CD4-positive, alpha-beta T cell (primary cell): Measurements from ENCODE around the gene FILIP1. TPM values are rescaled to one million over a fixed set of nuclear protein-coding genes. Genes with fewer than 3 reads are reported as not detected.

Experiments used
- ATAC-seq: fragments of 200-7000 bp; cut with Tn5 transposase; one replicate; pipeline ENCODE4 v1.10.0; 2022; ENCODE audit warnings: mild to moderate bottlenecking; ENCODE audit not compliant: poor library complexity
- CTCF ChIA-PET: fragments of 350-600 bp; sonication (Branson Sonifier 250); formaldehyde crosslinking; loops from one replicate; lab custom pipeline; 2021; ENCODE audit warnings: antibody characterized with exemption, inconsistent platforms; lab: Charles Lee
- POLR2A ChIA-PET: fragments of 350-600 bp; sonication (Branson Sonifier 250); formaldehyde crosslinking; loops from one replicate; lab custom pipeline; 2021; ENCODE audit warnings: antibody characterized with exemption, inconsistent platforms; lab: Charles Lee
- DNase-seq, 14 experiments: peaks; one replicate each; pipeline ENCODE4 v3.0.0-alpha.2; 2013 to 2020; ENCODE audit warnings: mixed read lengths in 2 of 14
- H3K27ac ChIP-seq, 2 donors: one replicate each; pipeline versions ENCODE4 v1.5.1 to v1.7.0; 2013; ENCODE audit warnings: low read length in 2 of 2, low read depth in 1 of 2, mild to moderate bottlenecking in 1 of 2
- H3K27me3 ChIP-seq, 2 experiments: 1 replicate in 1 of 2; 2 replicates in 1 of 2; pipeline versions ENCODE4 v1.6.1 to v1.7.0; 2013; ENCODE audit warnings: low read length in 2 of 2, control low read depth in 1 of 2, mild to moderate bottlenecking in 1 of 2, moderate library complexity in 1 of 2; ENCODE audit not compliant: insufficient read depth in 2 of 2, control insufficient read depth in 1 of 2
- H3K36me3 ChIP-seq: one replicate; pipeline ENCODE4 v1.6.1; 2013; ENCODE audit warnings: low read length, control low read depth; ENCODE audit not compliant: insufficient read depth
- H3K4me1 ChIP-seq: one replicate; pipeline ENCODE4 v1.6.1; 2013; ENCODE audit warnings: low read length, control low read depth; ENCODE audit not compliant: insufficient read depth
- H3K4me3 ChIP-seq: one replicate; pipeline ENCODE4 v1.5.1; 2013; ENCODE audit warnings: mild to moderate bottlenecking, low read length, moderate library complexity
- H3K9me3 ChIP-seq, 2 experiments: 1 replicate in 1 of 2; 2 replicates in 1 of 2; pipeline versions ENCODE4 v1.6.1 to v1.7.0; 2013; ENCODE audit warnings: low read length in 2 of 2, mild to moderate bottlenecking in 2 of 2, control low read depth in 1 of 2, moderate library complexity in 1 of 2; ENCODE audit not compliant: control insufficient read depth in 1 of 2, insufficient read depth in 1 of 2
- H3K27ac Mint-ChIP-seq: one replicate; pipeline ENCODE4 v1.8.0; 2020; ENCODE audit warnings: mixed read lengths
- H3K27me3 Mint-ChIP-seq: one replicate; pipeline ENCODE4 v1.8.0; 2021; ENCODE audit warnings: mixed read lengths
- H3K36me3 Mint-ChIP-seq: one replicate; pipeline ENCODE4 v1.8.0; 2021; ENCODE audit warnings: low read depth, mixed read lengths
- H3K4me1 Mint-ChIP-seq: one replicate; pipeline ENCODE4 v1.8.0; 2021; ENCODE audit warnings: low read depth, mixed read lengths
- H3K4me3 Mint-ChIP-seq: one replicate; pipeline ENCODE4 v1.8.0; 2020; ENCODE audit warnings: mild to moderate bottlenecking, mixed read lengths
- H3K9me3 Mint-ChIP-seq: one replicate; pipeline ENCODE4 v1.8.0; 2020; ENCODE audit warnings: mixed read lengths
- intact Hi-C, 2 experiments: fragments of 100-400 bp; cut with DNase I in 1 of 2; cut with micrococcal nuclease in 1 of 2; formaldehyde crosslinking; loops; one replicate each; pipeline versions ENCODE4 v1.15.1 to v1.9.0; 2023 to 2025; cut with DNase I, micrococcal nuclease
- total RNA-seq, 174 experiments: library from RNA in 2 of 174; stranded (reverse) in 2 of 174; gene quantifications; one replicate each; pipeline ENCODE4 v1.2.3 and lab custom pipeline; 2021 to 2026
- TF ChIP-seq, protein P1 (sequence below): fragments of 200-600 bp; IDR thresholded peaks from one replicate; pipeline ENCODE4 v1.8.0; 2022; ENCODE audit warnings: antibody characterized with exemption, mild to moderate bottlenecking

Gene FILIP1
- total RNA-seq, 2 experiments from 2014 or later = 0.06 TPM; not detected in 1

- H3K27me3 Mint-ChIP-seq = peaks cover 24% of the 10 kb centered on the region
- intact Hi-C loops = no loop called here
- H3K4me1 Mint-ChIP-seq = no peaks in the 10 kb centered on the region
- Histone ChIP-seq H3K4me3 (no peak overlapping the region), H3K4me1 (no peaks in the 10 kb centered on the region), H3K36me3 (no peaks in the 10 kb centered on the region), H3K27ac (no peak overlapping the region), H3K27me3 (no peaks in the 10 kb centered on the region), H3K9me3 (no peaks in the 10 kb centered on the region)
- POLR2A ChIA-PET = no interaction called here
- no peak overlapping the region for H3K4me3 Mint-ChIP-seq
- H3K9me3 Mint-ChIP-seq = no peaks in the 10 kb centered on the region
- no peak overlapping the region for H3K27ac Mint-ChIP-seq
- DNase-seq (no peak), ATAC-seq (no peak)
- CTCF ChIA-PET = interaction anchor here (1.9 kb wide), 1 partner anchor 13 kb away, joined by 5 read pairs; no protein-coding TSS in a partner anchor
- no peaks in the 10 kb centered on the region for H3K36me3 Mint-ChIP-seq
- TF ChIP-seq, protein P1, sequence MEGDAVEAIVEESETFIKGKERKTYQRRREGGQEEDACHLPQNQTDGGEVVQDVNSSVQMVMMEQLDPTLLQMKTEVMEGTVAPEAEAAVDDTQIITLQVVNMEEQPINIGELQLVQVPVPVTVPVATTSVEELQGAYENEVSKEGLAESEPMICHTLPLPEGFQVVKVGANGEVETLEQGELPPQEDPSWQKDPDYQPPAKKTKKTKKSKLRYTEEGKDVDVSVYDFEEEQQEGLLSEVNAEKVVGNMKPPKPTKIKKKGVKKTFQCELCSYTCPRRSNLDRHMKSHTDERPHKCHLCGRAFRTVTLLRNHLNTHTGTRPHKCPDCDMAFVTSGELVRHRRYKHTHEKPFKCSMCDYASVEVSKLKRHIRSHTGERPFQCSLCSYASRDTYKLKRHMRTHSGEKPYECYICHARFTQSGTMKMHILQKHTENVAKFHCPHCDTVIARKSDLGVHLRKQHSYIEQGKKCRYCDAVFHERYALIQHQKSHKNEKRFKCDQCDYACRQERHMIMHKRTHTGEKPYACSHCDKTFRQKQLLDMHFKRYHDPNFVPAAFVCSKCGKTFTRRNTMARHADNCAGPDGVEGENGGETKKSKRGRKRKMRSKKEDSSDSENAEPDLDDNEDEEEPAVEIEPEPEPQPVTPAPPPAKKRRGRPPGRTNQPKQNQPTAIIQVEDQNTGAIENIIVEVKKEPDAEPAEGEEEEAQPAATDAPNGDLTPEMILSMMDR = no peak
These were observed 55.0 kb downstream of the FILIP1 start for GRCh38 chr6:75438442-75439116.

- ChIA-PET POLR2A (no interaction called here), CTCF (interaction anchor here (1.9 kb wide), 1 partner anchor 13 kb away, joined by 5 read pairs; no protein-coding TSS in a partner anchor)
- Mint-ChIP-seq H3K4me3 (no peak overlapping the region), H3K36me3 (no peaks in the 10 kb centered on the region), H3K27me3 (peaks cover 24% of the 10 kb centered on the region), H3K4me1 (no peaks in the 10 kb centered on the region), H3K27ac (no peak overlapping the region), H3K9me3 (no peaks in the 10 kb centered on the region)
- H3K27me3 ChIP-seq = no peaks in the 10 kb centered on the region
- intact Hi-C loops = no loop called here
- TF ChIP-seq, protein P1 = no peak
- H3K27ac ChIP-seq = no peak overlapping the region
- DNase-seq (no peak), ATAC-seq (no peak)
- no peak overlapping the region for H3K4me3 ChIP-seq
- no peaks in the 10 kb centered on the region for H3K36me3 ChIP-seq
- no peaks in the 10 kb centered on the region for H3K9me3 ChIP-seq
- H3K4me1 ChIP-seq = no peaks in the 10 kb centered on the region
These were observed 55.6 kb downstream of the FILIP1 start for GRCh38 chr6:75438013-75438431.

DNA sequence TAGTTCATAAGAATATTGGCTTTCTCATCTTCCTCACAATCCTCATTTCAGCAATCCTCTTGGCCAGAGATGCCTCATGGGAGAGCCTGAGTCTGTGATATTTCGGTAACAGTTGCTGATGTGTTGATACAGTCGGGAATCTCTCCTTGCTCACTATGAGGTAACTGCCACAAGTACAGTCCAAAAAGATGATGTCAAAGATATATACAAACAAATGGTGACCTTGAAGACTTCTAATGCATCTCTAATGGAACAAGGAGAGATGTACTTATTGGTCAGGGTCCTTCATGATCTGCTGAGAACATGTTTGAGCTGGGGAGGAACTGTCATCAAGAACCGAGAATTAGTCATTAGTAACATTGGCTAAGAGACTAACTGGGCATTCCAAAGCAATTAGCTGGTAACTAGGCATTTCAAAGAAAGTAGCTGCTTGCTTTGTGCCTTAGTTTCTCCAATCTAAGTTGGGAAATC is 56.1 kb downstream of the FILIP1 start:
- Histone ChIP-seq H3K4me1 (no peaks in the 10 kb centered on the region), H3K27ac (no peak overlapping the region), H3K9me3 (no peaks in the 10 kb centered on the region), H3K27me3 (no peaks in the 10 kb centered on the region), H3K4me3 (no peak overlapping the region), H3K36me3 (no peaks in the 10 kb centered on the region)
- intact Hi-C loops = no loop called here
- Mint-ChIP-seq H3K4me3 (no peak overlapping the region), H3K9me3 (no peaks in the 10 kb centered on the region), H3K27me3 (peaks cover 24% of the 10 kb centered on the region), H3K36me3 (no peaks in the 10 kb centered on the region), H3K27ac (no peak overlapping the region), H3K4me1 (no peaks in the 10 kb centered on the region)
- ChIA-PET POLR2A (no interaction called here), CTCF (interaction anchor here (1.9 kb wide), 1 partner anchor 12 kb away, joined by 5 read pairs; no protein-coding TSS in a partner anchor)
- no peak for ATAC-seq
- DNase-seq = no peak
- TF ChIP-seq, protein P1 = no peak
